CD4-positive, alpha-beta T cell treated with Interferon gamma for 1 hour (primary cell): ENCODE results near the gene MUC5AC.

ENCODE experiments used
- DNase-seq: peaks from one replicate; pipeline ENCODE4 v3.0.0-alpha.2; 2020

The MUC5AC gene

DNA sequence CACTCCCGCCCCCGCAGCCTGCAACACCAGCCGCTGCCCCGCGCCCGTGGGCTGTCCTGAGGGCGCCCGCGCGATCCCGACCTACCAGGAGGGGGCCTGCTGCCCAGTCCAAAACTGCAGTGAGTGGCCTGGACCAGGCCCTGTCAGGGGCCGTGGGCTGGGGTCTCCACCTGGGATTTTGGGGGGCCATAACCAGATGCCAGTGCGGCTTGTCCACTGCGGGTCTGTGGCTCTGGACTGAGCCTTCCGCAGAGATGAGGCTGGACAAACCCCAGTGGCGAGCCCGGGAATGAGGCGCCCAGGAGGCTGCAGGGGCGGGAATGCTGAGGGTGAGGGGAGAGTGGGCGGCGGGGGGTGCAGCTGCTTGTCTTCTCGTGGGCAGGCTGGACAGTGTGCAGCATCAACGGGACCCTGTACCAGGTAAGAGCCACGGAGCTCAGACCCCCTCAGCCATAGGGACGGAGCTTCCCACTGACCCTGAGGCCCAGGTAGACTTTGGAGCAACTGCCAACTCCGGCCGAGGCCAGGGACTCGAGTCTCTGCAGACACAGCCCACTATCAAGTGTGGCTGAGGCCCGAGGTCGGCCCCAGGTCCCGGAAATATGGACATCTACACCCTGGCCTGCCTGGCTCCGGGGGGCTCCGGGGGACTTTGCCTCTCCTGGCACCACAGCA, 40.3 kb downstream of the MUC5AC start:
- DNase-seq: no peak

- no peak for DNase-seq
These were observed 40.9 kb downstream of the MUC5AC start for GRCh38 chr11:1198561-1199240.

- no peak for DNase-seq
These were observed 41.5 kb downstream of the MUC5AC start for GRCh38 chr11:1199241-1199750.

DNA sequence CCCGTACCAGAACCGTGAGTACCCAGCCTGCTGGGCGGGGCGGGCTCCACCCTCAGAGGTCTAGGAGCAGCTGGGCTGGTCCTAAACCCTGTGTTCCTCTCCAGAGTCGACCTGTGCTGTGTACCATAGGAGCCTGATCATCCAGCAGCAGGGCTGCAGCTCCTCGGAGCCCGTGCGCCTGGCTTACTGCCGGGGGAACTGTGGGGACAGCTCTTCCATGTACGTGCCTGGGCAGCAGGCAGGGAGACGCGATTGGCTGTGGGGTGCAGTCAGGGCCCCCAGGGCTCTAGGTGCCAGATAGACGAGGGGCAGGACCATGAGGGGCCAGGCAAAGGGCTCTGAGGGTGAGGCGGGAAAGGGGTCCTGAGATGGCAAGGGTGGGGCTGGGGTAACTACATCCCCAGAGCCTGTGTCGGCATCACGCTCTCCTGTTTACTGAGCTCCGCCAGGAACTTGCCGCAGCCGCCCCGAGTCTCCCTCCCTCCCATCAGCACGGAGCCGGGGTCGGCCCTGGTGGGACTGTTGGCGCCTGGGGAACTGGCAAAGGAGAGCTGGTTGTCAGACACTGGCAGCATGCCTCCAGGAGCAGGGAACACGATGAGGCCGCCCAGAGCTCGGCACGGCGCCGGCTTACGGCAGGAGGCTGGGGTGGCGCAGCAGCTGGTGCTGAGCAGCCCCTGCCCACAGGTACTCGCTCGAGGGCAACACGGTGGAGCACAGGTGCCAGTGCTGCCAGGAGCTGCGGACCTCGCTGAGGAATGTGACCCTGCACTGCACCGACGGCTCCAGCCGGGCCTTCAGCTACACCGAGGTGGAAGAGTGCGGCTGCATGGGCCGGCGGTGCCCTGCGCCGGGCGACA, 42.2 kb downstream of the MUC5AC start:
- DNase-seq: no peak

- no peak for DNase-seq
These were observed 42.9 kb downstream of the MUC5AC start for GRCh38 chr11:1200611-1201191.

GRCh38 chr11:1201395-1202153, 43.8 kb downstream of the MUC5AC start:
- no peak for DNase-seq

- no peak for DNase-seq
These were observed 44.5 kb downstream of the MUC5AC start for GRCh38 chr11:1202154-1202775.

DNA sequence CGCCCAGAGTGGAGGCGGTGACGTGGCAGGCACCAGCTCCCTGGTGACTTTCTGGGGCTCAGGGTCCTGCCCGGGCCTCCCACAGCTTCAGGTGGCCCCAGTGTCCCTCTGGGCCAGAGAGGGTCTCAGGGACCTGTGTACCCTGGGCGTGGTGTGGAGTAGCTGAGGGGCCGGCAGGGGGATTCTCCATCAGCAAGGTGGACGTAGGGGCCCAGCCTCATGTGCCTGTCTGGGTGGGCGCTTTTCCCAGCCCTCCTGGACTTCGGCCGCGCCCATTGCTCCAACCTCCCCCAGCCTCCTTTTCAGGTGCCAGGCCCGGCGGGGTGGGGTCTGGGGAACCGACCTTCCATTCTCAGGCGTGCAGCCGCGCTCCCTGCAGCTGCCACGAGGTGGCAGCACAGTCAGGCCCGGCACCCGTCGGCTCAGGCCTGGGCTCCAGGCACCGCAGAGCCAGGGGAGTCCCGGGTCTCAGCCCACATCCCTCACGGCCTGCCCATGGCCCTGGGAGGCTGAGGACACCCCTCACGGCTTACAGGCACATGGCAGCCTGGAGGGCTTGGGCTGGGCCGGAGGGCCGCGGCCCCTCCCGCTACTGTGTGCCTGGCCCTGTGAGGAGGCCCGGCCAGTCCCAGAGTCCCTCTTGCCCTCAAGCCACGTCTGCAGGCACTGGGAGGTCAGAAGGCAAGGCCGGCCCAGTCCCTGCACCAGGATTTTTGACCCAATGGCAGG, 45.2 kb downstream of the MUC5AC start:
- peak; percentile 53 for DNase-seq

GRCh38 chr11:1203505-1204271, 45.9 kb downstream of the MUC5AC start:
- DNase-seq: no peak

GRCh38 chr11:1204381-1205101, 46.8 kb downstream of the MUC5AC start:
- no peak for DNase-seq

- DNase-seq: no peak
These were observed 47.6 kb downstream of the MUC5AC start for GRCh38 chr11:1205121-1205986.

DNA sequence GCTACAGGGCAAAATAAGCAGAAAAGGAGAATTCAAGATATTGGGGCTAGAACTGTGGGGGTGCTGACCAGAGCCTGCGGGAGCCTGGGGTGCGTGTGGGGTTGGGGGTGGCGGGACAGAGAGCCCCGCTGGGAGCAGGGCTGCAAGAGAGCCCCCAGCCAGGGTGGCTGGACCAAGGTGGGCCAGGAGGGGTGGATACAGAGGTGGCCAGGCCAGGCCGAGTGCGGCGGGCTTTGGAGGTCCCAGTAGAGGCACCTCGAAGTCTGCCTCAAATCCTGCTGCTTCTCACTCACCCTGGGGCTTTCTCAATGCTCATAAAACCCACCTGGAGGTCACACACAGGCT, 48.2 kb downstream of the MUC5AC start:
- DNase-seq: no peak

- DNase-seq: no peak
These were observed 48.9 kb downstream of the MUC5AC start for GRCh38 chr11:1206391-1207271.

- no peak for DNase-seq
These were observed 49.8 kb downstream of the MUC5AC start for GRCh38 chr11:1207401-1208143.

- no peak for DNase-seq
These were observed 50.3 kb downstream of the MUC5AC start for GRCh38 chr11:1208144-1208393.

DNA sequence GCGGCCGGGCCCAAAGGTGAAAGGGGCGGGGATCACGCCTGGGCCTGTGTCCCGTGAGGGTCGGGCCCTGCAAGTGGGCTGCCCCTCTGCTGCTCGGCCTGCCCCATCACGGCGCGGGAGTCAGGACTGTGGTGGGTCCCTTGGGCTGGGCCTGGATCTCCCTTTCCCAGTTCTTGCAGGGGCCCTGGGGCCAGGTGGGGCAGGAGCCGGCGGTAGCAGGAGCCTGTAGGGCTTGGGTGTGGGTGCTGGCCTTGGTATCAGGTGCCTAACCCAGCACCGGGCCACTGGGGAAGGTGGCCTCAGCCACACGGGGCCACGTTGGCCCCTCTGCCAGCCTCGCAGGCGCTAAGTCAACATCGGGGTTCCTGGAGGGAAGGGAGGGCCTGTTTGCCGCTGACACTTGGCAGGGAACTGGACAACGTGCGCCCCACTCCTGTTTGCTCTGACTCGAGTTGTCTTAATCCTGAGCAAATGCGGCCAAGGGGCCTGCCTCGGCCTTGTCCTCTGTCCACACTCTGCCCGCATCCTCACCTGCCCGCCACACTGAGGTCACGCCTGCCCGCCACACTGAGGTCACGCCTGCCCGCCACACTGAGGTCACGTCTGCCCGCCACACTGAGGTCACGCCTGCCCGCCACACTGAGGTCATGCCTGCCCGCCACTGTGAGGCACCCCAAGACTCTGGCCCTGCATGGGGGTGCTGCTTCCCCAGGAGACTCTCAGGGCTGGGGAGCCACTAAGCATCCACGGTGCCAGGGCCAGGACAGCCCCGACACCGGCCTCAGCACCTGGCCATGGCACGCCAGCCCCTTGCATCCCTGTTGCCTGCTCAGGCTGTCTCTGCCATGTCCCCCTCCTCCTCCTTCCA, 50.9 kb downstream of the MUC5AC start:
- DNase-seq: no peak
